IPS-18c (cell line): ENCODE data around the gene APEX2.

Experiments
- H3K4me3 ChIP-seq: 2 replicates; pipeline ENCODE4 v1.7.0; 2013; ENCODE audit warnings: low read depth, mild to moderate bottlenecking, low read length, moderate library complexity; ENCODE audit not compliant: insufficient read depth
- H3K9me3 ChIP-seq: one replicate; pipeline ENCODE4 v1.6.1; 2013; ENCODE audit warnings: mild to moderate bottlenecking, low read length, moderate library complexity; ENCODE audit not compliant: control insufficient read depth, insufficient read depth

APEX2 gene

GRCh38 chrX:55057675-55058249 lies 57.6 kb downstream of the APEX2 start:
- Histone ChIP-seq H3K9me3 (peaks cover 4% of the 10 kb centered on the region), H3K4me3 (no peak overlapping the region)
